KBM-7 (cell line): Measurements from ENCODE around the gene UIMC1.

Experiments used
- DNase-seq: peaks from one replicate; pipeline ENCODE4 v3.0.0-alpha.2; 2015
- in situ Hi-C: fragments of 300-500 bp; cut with MboI; formaldehyde crosslinking; loops from 2 replicates; pipeline ENCODE4 v1.14.3; 2020; ENCODE audit warnings: low sequenced_read_pairs, low pct_unique_long_range_greater_than_20kb, mixed read lengths

The UIMC1 gene

GRCh38 chr5:176863041-176863764, 143.4 kb downstream of the UIMC1 start:
- DNase-seq, result no peak
- in situ Hi-C loops, result no loop called here

- no peak for DNase-seq
- in situ Hi-C loops, result no loop called here
Observed at GRCh38 chr5:176862330-176862995, 144.1 kb downstream of the UIMC1 start.

GRCh38 chr5:176861276-176861675, 145.3 kb downstream of the UIMC1 start:
- in situ Hi-C loops, result no loop called here
- DNase-seq, result no peak

GRCh38 chr5:176860381-176860780, 146.2 kb downstream of the UIMC1 start:
- in situ Hi-C loops, result no loop called here
- no peak for DNase-seq

- in situ Hi-C loops, result no loop called here
- DNase-seq, result no peak
Observed at GRCh38 chr5:176859916-176860315, 146.7 kb downstream of the UIMC1 start.

GRCh38 chr5:176857894-176858273, 148.7 kb downstream of the UIMC1 start:
- in situ Hi-C loops, result no loop called here
- DNase-seq, result no peak

- in situ Hi-C loops, result no loop called here
- DNase-seq, result no peak
Observed at GRCh38 chr5:176857216-176857893, 149.2 kb downstream of the UIMC1 start.

GRCh38 chr5:176856746-176857145, 149.8 kb downstream of the UIMC1 start:
- in situ Hi-C loops, result no loop called here
- DNase-seq, result no peak

GRCh38 chr5:176855598-176855997, 151.0 kb downstream of the UIMC1 start:
- DNase-seq, result no peak
- in situ Hi-C loops, result no loop called here
